K562 (cell line): ENCODE results near the gene CCDC117. TPM values are rescaled to one million over a fixed set of nuclear protein-coding genes. Genes with fewer than 3 reads are reported as not detected.

ENCODE experiments used
- ATAC-seq: fragments of 200-7000 bp; cut with Tn5 transposase; 3 replicates; pipeline ENCODE4 v1.9.1; 2020; ENCODE audit warnings: moderate library complexity
- BruUV-seq: library from RNA; stranded (reverse); fragments of 400-500 nt; replicated peaks from 2 replicates; lab custom pipeline; 2021; lab: Mats Ljungman, UMichigan
- CTCF ChIA-PET: fragments of 300-600 bp; formaldehyde crosslinking; extraction: SDS; loops from one replicate; lab custom pipeline; 2021; ENCODE audit warnings: low intra/inter-chr PET ratio; lab: Yijun Ruan, JAX
- POLR2A ChIA-PET: fragments of 300-600, 350-650 bp; sonication (Branson Sonifier 250); formaldehyde crosslinking; extraction: SDS; loops from one replicate; lab custom pipeline; 2021; ENCODE audit warnings: antibody characterized with exemption, inconsistent platforms; lab: Yijun Ruan, JAX
- DNase-seq, 4 experiments: peaks; one replicate each; pipeline versions ENCODE4 v3.0.0 to v3.0.0-alpha.2; 2011 to 2018; ENCODE audit warnings: low spot score in 3 of 4, mixed read lengths in 3 of 4; ENCODE audit errors: extremely low read depth in 1 of 4
- FAIRE-seq: peaks from 2 replicates; lab custom pipeline; 2011; peaks lifted over from hg19 to GRCh38; lab: Jason Lieb, UNC
- H2AFZ ChIP-seq: 2 replicates; pipeline ENCODE4 v1.6.0; 2011; ENCODE audit warnings: low read depth, low read length, control low read depth, inconsistent platforms
- H3K27ac ChIP-seq: fragments of 200-600 bp; 3 replicates; pipeline ENCODE4 v1.8.0; 2011; ENCODE audit warnings: low read depth, mild to moderate bottlenecking, control low read depth, inconsistent platforms, low read length, moderate library complexity, mixed read lengths; ENCODE audit errors: extremely low read depth
- H3K27me3 ChIP-seq, 2 experiments: fragments of 300-600 bp in 1 of 2; 2 replicates in 1 of 2; 3 replicates in 1 of 2; pipeline versions ENCODE4 v1.6.0 to v1.8.0; 2011; ENCODE audit warnings: inconsistent platforms in 2 of 2, low read length in 2 of 2, mild to moderate bottlenecking in 1 of 2, mixed read lengths in 1 of 2, moderate library complexity in 1 of 2; ENCODE audit not compliant: control insufficient read depth in 2 of 2, insufficient read depth in 2 of 2
- H3K36me3 ChIP-seq: fragments of 300-600 bp; 3 replicates; pipeline ENCODE4 v1.8.0; 2011; ENCODE audit warnings: mild to moderate bottlenecking, low read length, inconsistent platforms; ENCODE audit not compliant: control insufficient read depth, insufficient read depth
- H3K4me1 ChIP-seq, 2 experiments: fragments of 200-600 bp in 1 of 2; replicated peaks in 1 of 2; 2 replicates in 1 of 2; 3 replicates in 1 of 2; pipeline versions ENCODE4 v1.5.1 to v1.8.0; 2011; ENCODE audit warnings: inconsistent platforms in 2 of 2, low read length in 2 of 2, mild to moderate bottlenecking in 1 of 2, mixed read lengths in 1 of 2, moderate library complexity in 1 of 2; ENCODE audit not compliant: control insufficient read depth in 2 of 2, insufficient read depth in 2 of 2
- H3K4me2 ChIP-seq: 2 replicates; pipeline ENCODE4 v1.6.1; 2011; ENCODE audit warnings: low read length, control low read depth, inconsistent platforms, mixed read lengths; ENCODE audit not compliant: insufficient read depth
- H3K4me3 ChIP-seq: fragments of 200-600 bp; sonication (generic), shearing (Covaris generic); 2 replicates; pipeline ENCODE4 v1.5.1; 2016; ENCODE audit warnings: control low read depth, inconsistent platforms
- H3K79me2 ChIP-seq: fragments of 200-600 bp; 3 replicates; pipeline ENCODE4 v1.8.0; 2011; ENCODE audit warnings: low read length, inconsistent platforms; ENCODE audit not compliant: control insufficient read depth, insufficient read depth
- H3K9ac ChIP-seq, 2 experiments: 2 replicates each; pipeline versions ENCODE4 v1.6.0 to v1.6.1; 2011; ENCODE audit warnings: low read depth in 2 of 2, low read length in 2 of 2, control low read depth in 1 of 2, inconsistent platforms in 1 of 2, mild to moderate bottlenecking in 1 of 2, mixed read lengths in 1 of 2; ENCODE audit not compliant: insufficient read depth in 1 of 2
- H3K9me1 ChIP-seq: one replicate; pipeline ENCODE4 v1.6.0; 2011; ENCODE audit warnings: inconsistent platforms, mild to moderate bottlenecking, low read length, moderate library complexity; ENCODE audit not compliant: control insufficient read depth, insufficient read depth
- H3K9me3 ChIP-seq: replicated peaks from 2 replicates; pipeline ENCODE4 v1.5.1; 2011; ENCODE audit warnings: low read depth, low read length, inconsistent platforms; ENCODE audit not compliant: control insufficient read depth, insufficient read depth
- H4K20me1 ChIP-seq: replicated peaks from 2 replicates; pipeline ENCODE4 v1.6.1; 2011; ENCODE audit warnings: low read length, inconsistent platforms, mixed read lengths; ENCODE audit not compliant: control insufficient read depth, insufficient read depth
- ARNT ChIP-seq, 2 experiments: fragments of 450-650 bp; IDR thresholded peaks; 2 replicates each; pipeline ENCODE4 v1.6.1; 2016; ENCODE audit warnings: mild to moderate bottlenecking in 1 of 2
- ATF7 ChIP-seq: fragments of 450-650 bp; IDR thresholded peaks from 2 replicates; pipeline ENCODE4 v1.7.1; 2014; ENCODE audit warnings: mild to moderate bottlenecking, moderate library complexity
- CBFA2T3 ChIP-seq: fragments of 450-650 bp; IDR thresholded peaks from 2 replicates; pipeline ENCODE4 v1.6.1; 2017
- CHCHD3 ChIP-seq: fragments of 250-450 bp; sonication (Bioruptor Pico); IDR thresholded peaks from 2 replicates; pipeline ENCODE4 v2.1.2; 2022; ENCODE audit warnings: mild to moderate bottlenecking
- ELF2 ChIP-seq: fragments of 250-450 bp; sonication (Bioruptor Pico); IDR thresholded peaks from 2 replicates; pipeline ENCODE4 v1.5.0; 2021; ENCODE audit warnings: mild to moderate bottlenecking
- ESRRB ChIP-seq: fragments of 250-450 bp; sonication (Bioruptor Pico); IDR thresholded peaks from 2 replicates; pipeline ENCODE4 v1.5.0; 2020; ENCODE audit warnings: mild to moderate bottlenecking, moderate library complexity, borderline replicate concordance
- HDAC3 ChIP-seq: fragments of 450-650 bp; IDR thresholded peaks from 2 replicates; pipeline ENCODE4 v1.6.1; 2018; ENCODE audit warnings: borderline replicate concordance, mild to moderate bottlenecking, moderate library complexity; ENCODE audit not compliant: partially characterized antibody
- ILF3 ChIP-seq: fragments of 450-650 bp; IDR thresholded peaks from 2 replicates; pipeline ENCODE4 v1.6.1; 2018; ENCODE audit warnings: antibody characterized with exemption, mild to moderate bottlenecking, moderate library complexity, borderline replicate concordance
- NCOA2 ChIP-seq, 2 experiments: fragments of 450-650 bp; IDR thresholded peaks; 2 replicates each; pipeline ENCODE4 v1.6.1; 2018; ENCODE audit warnings: mild to moderate bottlenecking in 2 of 2, moderate library complexity in 1 of 2; ENCODE audit not compliant: partially characterized antibody in 2 of 2
- PHF20 ChIP-seq: fragments of 450-650 bp; IDR thresholded peaks from 2 replicates; pipeline ENCODE4 v1.6.1; 2018; ENCODE audit not compliant: partially characterized antibody
- RBM17 ChIP-seq: fragments of 200-400 bp; formaldehyde crosslinking; IDR thresholded peaks from 2 replicates; pipeline ENCODE4 v1.6.1; 2017; ENCODE audit warnings: low read depth, mild to moderate bottlenecking, low read length, borderline replicate concordance
- SETDB1 ChIP-seq: IDR thresholded peaks from one replicate; pipeline ENCODE4 v1.6.1; 2012; ENCODE audit warnings: low read length, control low read depth, inconsistent platforms
- XRCC3 ChIP-seq: fragments of 450-650 bp; IDR thresholded peaks from 2 replicates; pipeline ENCODE4 v1.6.1; 2017; ENCODE audit warnings: mild to moderate bottlenecking, moderate library complexity
- ZKSCAN1 ChIP-seq: fragments of 150-350 bp; IDR thresholded peaks from 2 replicates; pipeline ENCODE4 v1.6.1; 2016; ENCODE audit warnings: low read depth, low read length
- ZNF134 ChIP-seq: fragments of 250-450 bp; sonication (Bioruptor Pico); conservative IDR thresholded peaks from 2 replicates; pipeline ENCODE4 v1.4.0; 2020
- ZNF232 ChIP-seq: sonication (generic); formaldehyde crosslinking; IDR thresholded peaks from 2 replicates; pipeline ENCODE4 v1.8.0; 2022; ENCODE audit warnings: mild to moderate bottlenecking, missing genetic modification reagents
- ZNF431 ChIP-seq: sonication (generic); formaldehyde crosslinking; IDR thresholded peaks from 2 replicates; pipeline ENCODE4 v1.8.0; 2022; ENCODE audit warnings: mild to moderate bottlenecking, missing genetic modification reagents
- WGBS: fragments of 100-300 bp; shearing (Covaris generic); methylation state at CpG from one replicate; pipeline ENCODE4 v1.1.6; 2016; ENCODE audit warnings: low coverage, mixed read lengths; ENCODE audit not compliant: insufficient coverage; ENCODE audit errors: missing lambda C conversion rate; 5-methylcytosine and 5-hydroxymethylcytosine counted together
- in situ Hi-C: fragments of 300-500 bp; cut with MboI; formaldehyde crosslinking; loops from 4 replicates; pipeline ENCODE4 v1.15.0; 2018; ENCODE audit warnings: inconsistent platforms, mixed read lengths
- intact Hi-C: fragments of 100-400 bp; cut with micrococcal nuclease; formaldehyde crosslinking; loops from 2 replicates; pipeline ENCODE4 v1.14.2; 2022
- polyA plus RNA-seq, 8 experiments: library from polyadenylated mRNA; depleted of rRNA in 4 of 8; stranded (reverse) in 5 of 8; unstranded in 3 of 8; fragments of >200 nt; fragmentation: Nextera tagmentation in 2 of 8; fragmentation: Illumina TruSeq in 1 of 8; extraction: Ambion mirVana in 2 of 8; extraction: Trizol in 1 of 8; gene quantifications; 2 replicates each; pipeline versions ENCODE4 v1.2.1 to v1.2.3, GENCODE V29; 2011 to 2014; ENCODE audit warnings: inconsistent platforms in 1 of 8, missing spikeins in 1 of 8
- total RNA-seq, 7 experiments: library from RNA; depleted of rRNA in 6 of 7; stranded (reverse); fragments of >200 nt in 6 of 7; fragmentation: Illumina TruSeq in 2 of 7; extraction: Trizol in 2 of 7; gene quantifications; 2 replicates each; pipeline versions ENCODE4 v1.2.1 to v1.2.3, GENCODE V29; 2011 to 2021; ENCODE audit warnings: low replicate concordance in 1 of 7
- TF ChIP-seq, protein P1 (sequence below): sonication (generic); formaldehyde crosslinking; IDR thresholded peaks from 2 replicates; pipeline ENCODE4 v1.8.0; 2022; ENCODE audit warnings: missing genetic modification reagents, mild to moderate bottlenecking, moderate library complexity, borderline replicate concordance
- TF ChIP-seq, protein P2 (sequence below): sonication (generic); formaldehyde crosslinking; IDR thresholded peaks from 2 replicates; pipeline ENCODE4 v1.8.0; 2023; ENCODE audit warnings: mild to moderate bottlenecking, missing genetic modification reagents
- TF ChIP-seq, protein P3 (sequence below): fragments of 450-650 bp; formaldehyde crosslinking; IDR thresholded peaks from 2 replicates; pipeline ENCODE4 v1.4.0; 2020; ENCODE audit warnings: mild to moderate bottlenecking, moderate library complexity

The CCDC117 gene
- total and polyA plus RNA-seq, 9 of the 15 experiments (the other 6 are each of a cell fraction or from before 2014, with no cell fraction given): 5.7 to 23.3 (median 15.8) TPM

DNA sequence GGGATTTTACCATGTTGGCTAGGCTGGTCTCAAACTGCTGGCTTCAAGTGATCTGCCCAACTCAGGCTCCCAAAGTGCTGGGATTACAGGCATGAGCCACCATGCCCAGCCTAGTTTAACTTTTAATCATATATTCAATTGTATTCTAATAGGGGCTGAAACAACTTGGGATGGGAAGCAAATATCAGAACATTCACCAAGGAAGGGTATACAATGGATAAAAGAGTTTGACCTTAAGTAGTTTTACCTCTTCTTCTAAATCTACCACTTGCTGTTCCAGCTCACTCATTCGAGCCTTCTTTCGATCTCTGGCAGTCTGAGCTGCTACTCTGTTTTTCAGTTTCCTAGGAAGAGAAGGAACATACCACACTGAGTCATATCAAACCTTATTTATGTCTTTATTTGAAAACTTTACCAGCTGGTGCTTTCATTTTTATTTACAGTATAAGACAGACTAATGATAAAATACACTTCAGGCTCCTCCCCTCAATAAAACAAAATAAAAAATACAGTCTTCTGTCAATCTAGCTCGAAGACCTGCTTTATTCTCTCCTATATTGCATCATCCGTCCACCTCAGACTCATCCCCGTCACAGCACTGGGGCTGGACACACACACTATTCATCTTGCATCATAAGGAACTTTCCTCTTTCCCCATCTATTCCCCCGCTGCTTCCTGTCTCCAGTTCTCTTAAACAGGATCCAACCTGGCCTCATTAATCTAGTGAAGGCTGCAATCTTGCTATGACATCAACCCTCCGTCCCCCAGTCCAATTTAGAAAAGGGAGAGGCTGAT, 26.5 kb downstream of the CCDC117 start:
- BruUV-seq: no TSS peak
- FAIRE-seq: peak; percentile 77
- TF ChIP-seq ZKSCAN1: no peak
- TF ChIP-seq RBM17: no peak
- TF ChIP-seq ZNF232: no peak
- TF ChIP-seq ESRRB (CRISPR knock-in tag): no peak
- TF ChIP-seq ELF2 (CRISPR knock-in tag): no peak
- no peak for TF ChIP-seq NCOA2 (IDR thresholded peaks at IDR 0.05; ENCODE audit: partially characterized antibody in 2 of 2)
- TF ChIP-seq ARNT (IDR thresholded peaks at IDR 0.05): 0 out of 4 replicates have a peak, but pooled peaks of 1 of the 2 experiments have one; percentile 47
- TF ChIP-seq CBFA2T3: no peak
- TF ChIP-seq SETDB1: no peak
- TF ChIP-seq, protein P1, sequence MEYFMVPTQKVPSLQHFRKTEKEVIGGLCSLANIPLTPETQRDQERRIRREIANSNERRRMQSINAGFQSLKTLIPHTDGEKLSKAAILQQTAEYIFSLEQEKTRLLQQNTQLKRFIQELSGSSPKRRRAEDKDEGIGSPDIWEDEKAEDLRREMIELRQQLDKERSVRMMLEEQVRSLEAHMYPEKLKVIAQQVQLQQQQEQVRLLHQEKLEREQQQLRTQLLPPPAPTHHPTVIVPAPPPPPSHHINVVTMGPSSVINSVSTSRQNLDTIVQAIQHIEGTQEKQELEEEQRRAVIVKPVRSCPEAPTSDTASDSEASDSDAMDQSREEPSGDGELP (CRISPR knock-in tag): no peak
- no peak for TF ChIP-seq ZNF431
- no peak for TF ChIP-seq PHF20
- TF ChIP-seq CHCHD3 (CRISPR knock-in tag): no peak
- TF ChIP-seq ILF3: no peak
- TF ChIP-seq, protein P2, sequence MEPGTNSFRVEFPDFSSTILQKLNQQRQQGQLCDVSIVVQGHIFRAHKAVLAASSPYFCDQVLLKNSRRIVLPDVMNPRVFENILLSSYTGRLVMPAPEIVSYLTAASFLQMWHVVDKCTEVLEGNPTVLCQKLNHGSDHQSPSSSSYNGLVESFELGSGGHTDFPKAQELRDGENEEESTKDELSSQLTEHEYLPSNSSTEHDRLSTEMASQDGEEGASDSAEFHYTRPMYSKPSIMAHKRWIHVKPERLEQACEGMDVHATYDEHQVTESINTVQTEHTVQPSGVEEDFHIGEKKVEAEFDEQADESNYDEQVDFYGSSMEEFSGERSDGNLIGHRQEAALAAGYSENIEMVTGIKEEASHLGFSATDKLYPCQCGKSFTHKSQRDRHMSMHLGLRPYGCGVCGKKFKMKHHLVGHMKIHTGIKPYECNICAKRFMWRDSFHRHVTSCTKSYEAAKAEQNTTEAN: no peak
- TF ChIP-seq ZNF134: no peak
- TF ChIP-seq ATF7: peak; percentile 80; the same call in 1 of the 2 replicates
- no peak for TF ChIP-seq HDAC3
- TF ChIP-seq, protein P3, sequence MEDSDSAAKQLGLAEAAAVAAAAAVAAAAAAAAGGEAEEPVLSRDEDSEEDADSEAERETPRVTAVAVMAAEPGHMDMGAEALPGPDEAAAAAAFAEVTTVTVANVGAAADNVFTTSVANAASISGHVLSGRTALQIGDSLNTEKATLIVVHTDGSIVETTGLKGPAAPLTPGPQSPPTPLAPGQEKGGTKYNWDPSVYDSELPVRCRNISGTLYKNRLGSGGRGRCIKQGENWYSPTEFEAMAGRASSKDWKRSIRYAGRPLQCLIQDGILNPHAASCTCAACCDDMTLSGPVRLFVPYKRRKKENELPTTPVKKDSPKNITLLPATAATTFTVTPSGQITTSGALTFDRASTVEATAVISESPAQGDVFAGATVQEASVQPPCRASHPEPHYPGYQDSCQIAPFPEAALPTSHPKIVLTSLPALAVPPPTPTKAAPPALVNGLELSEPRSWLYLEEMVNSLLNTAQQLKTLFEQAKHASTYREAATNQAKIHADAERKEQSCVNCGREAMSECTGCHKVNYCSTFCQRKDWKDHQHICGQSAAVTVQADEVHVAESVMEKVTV (CRISPR knock-in tag): 0 out of 2 replicates have a peak, but pooled peaks have one; percentile 25
- TF ChIP-seq XRCC3: no peak

More for the DNA sequence above, 26.5 kb downstream of the CCDC117 start:
- Histone ChIP-seq H3K27ac (peak overlapping the region; percentile 98), H2AFZ (no peak overlapping the region), H4K20me1 (peaks cover 22% of the 10 kb centered on the region), H3K9ac (peak overlapping the region; percentile 96 to 97), H3K4me2 (peak overlapping the region; percentile 82), H3K4me3 (peak overlapping the region; percentile 98), H3K79me2 (peaks cover 78% of the 10 kb centered on the region), H3K36me3 (peaks cover 48% of the 10 kb centered on the region), H3K9me1 (peaks cover 3% of the 10 kb centered on the region), H3K27me3 (no peaks in the 10 kb centered on the region), H3K4me1 (peaks cover 8 to 9% of the 10 kb centered on the region in 2 experiments; a peak in 3 of 5 replicates), H3K9me3 (no peaks in the 10 kb centered on the region)
- 9% methylated on average over 7 of the region's 7 CpGs for WGBS
- ChIA-PET POLR2A (interaction anchor here (0.6 to 9.9 kb wide), 15 partner anchors 11 to 723 kb away, joined by 3 to 109 read pairs (median 3); partner anchors contain the start of genes CCDC117, EMID1, EWSR1 and RHBDD3), CTCF (no interaction called here)
- intact Hi-C loops (no loop called here), in situ Hi-C loops (no loop called here)
- peak; percentile 15 to 54 (median 22) for DNase-seq
- ATAC-seq: peak; percentile 46
